ENCODE results near the gene POLD3.

Gene POLD3

GRCh38 chr11:74691755-74692154, 99.4 kb downstream of the POLD3 start:
- DNase-seq (ENCODE audit: low read depth): no peak

All from stimulated activated CD8-positive, alpha-beta memory T cell treated with anti-CD3 and anti-CD28 coated beads, Interleukin-7, amount 100 ng/mL, for 24 hours (primary cell).